ENCODE data around the gene SPAG17.

The SPAG17 gene

DNA sequence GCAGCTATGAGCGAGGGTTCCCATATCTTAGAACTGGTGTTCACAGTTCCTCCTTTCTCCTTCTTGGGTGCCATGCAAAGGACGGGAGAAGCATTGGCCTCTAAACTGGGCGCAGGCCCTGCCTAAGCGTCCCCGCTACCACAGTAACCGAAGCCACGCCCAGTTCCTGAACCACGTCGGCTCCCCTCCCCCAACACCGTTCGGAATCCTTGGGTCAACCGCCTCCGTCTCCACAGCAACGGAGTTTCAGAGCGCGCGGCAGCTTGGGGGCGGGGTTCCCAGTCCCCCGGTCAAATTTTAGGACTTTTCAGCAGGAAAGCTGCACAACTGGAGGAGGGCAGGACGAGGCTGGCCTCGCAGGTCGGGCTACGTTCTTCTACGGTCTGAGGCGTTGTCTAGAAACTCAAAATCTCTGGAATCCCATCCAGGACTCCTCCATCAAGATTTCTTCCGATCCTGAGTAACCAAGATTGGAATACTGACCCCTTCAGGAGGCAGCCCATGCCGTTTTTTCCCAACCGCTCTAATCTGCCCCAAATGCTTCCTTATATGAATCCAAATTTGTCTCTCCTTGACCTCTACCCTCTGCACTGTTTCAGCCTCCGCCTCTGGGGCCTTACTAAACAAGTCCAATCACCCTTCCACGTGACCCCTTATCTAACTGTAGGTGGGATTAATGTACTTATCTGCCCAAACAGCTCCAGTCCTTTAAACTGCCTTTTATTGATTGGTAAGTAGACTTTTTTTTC is at the start of gene SPAG17:
TSS of gene SPAG17 (minus strand) at position 145 of the 749 bp plus-strand sequence. CDS start at position 74, 71 bp downstream.
- peak; percentile 95 for DNase-seq

DNA sequence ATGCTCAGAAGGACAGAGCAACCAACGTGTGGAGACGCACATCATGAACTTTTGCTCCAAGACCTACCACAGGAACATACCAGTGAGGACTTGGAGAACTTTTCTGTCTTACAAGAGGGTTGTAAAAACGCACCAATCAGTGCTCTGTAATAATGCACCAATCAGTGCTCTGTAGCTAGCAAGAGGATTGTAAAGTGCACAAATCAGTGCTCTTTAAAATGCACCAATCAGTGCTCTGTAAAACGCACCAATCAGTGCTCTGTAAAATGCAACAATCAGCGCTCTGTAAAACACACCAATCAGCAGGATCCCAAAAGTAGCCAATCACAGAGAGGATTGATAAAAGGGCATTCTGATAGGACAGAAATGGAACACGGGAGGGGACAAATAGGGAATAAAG is 40.4 kb upstream of the SPAG17 start:
- DNase-seq, result no peak

- DNase-seq, result peak; percentile 77
These were observed 38.4 kb upstream of the SPAG17 start for GRCh38 chr1:118223426-118223825.

GRCh38 chr1:118219438-118219837 is 34.4 kb upstream of the SPAG17 start:
- DNase-seq, result no peak

DNA sequence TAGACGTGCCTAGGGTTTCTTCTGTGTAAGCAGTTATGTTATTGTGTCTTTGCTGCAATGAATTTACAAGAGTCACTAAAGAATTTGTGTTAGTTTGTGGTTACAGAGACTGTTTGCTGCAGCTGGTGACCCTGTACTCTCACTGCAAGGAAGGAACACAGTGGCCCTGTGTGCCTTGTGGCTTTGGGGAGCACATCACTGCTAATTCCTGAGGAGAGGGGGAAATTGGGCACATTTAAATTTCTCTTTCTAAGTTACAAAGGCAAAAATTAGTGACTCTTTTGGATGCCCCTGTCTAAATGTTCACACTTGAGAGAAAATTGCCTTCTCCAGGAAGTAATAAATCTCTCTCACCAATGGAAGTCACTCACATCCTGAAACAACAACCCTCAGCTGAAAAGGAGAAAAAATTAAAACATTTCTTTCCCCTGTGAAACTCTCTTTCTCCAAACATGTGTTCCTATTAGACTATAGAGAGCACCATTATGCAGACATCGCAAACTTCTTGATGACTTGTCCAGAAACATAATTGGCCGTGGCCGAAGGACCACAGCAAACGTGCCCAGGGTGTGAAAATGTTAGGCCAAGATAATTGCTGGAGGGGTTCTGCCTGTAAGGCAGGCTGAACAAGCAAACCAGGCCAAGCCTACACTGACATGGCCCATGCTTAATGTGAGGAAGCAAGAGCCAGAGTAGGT is 32.3 kb upstream of the SPAG17 start:
- DNase-seq, result no peak

DNA sequence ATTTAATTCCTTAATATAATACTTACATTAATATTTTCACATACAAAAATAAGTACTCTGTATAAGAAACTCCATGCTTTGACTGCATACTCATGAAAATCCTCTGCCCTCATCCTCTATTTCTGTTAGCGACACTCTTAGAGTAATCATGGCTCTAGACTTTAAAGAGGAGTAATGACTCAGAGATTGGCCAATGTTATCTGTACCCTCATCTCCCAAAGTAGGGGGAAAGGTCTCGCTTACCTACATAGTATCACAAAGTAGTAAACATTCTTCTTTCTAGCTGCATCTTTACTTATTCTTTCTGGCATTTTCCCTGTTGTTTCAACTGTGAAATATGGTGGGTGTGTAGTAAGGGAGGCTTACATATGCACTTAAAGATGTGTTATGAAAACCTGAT is 29.8 kb upstream of the SPAG17 start:
- no peak for DNase-seq

DNA sequence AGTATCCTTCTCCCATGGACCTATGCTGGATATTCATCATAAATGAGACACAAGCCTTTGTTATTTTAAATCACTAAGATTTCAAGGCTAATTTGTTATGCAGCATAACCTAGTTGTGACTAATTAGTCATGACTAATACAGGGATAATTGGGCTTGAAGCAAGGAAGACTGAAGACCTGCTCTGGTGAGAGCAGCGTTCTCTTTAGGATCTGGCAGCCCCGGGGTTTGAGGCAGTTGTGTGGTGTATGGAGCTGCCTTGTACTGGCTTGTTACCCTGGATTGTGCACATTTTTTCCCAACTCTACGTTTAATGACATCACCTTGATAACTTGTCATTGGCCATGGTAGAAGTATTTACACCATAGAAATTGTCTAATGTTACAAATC is 25.7 kb upstream of the SPAG17 start:
- no peak for DNase-seq

DNA sequence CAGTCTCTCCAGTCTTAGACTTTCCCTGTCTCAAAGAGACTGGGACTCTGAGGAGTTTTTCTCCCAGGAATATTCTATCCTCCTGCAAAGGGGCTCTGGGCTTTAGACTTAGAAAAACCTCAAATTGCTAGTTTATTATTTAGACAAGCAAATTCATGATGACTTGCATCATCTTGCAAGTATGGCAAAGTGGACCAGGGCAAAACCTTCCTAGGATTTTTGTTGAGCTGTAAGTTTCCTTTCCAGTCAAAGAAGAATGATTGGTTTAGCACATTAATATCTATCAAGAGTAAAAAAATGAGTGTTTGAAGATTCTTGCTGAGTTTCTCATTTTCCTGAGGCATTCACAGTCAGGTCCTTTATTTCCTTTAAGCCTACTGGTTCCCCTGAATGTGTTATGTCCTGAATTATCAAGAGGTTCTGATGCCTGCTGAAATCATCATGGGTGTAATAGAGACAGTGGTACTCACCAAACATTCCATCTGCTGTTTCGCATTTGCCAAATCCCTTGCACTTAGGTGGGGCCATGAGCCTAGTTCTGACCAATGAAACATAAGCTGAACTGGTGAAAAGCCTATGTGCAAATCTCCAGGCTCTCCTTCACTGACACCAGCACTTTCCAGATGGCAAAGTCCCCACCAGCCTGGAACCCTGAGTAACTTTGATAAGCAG is 25.2 kb upstream of the SPAG17 start:
- DNase-seq, result no peak

GRCh38 chr1:118209648-118210047 is 24.6 kb upstream of the SPAG17 start:
- DNase-seq, result no peak

- no peak for DNase-seq
These were observed 21.9 kb upstream of the SPAG17 start for GRCh38 chr1:118206966-118207365.

DNA sequence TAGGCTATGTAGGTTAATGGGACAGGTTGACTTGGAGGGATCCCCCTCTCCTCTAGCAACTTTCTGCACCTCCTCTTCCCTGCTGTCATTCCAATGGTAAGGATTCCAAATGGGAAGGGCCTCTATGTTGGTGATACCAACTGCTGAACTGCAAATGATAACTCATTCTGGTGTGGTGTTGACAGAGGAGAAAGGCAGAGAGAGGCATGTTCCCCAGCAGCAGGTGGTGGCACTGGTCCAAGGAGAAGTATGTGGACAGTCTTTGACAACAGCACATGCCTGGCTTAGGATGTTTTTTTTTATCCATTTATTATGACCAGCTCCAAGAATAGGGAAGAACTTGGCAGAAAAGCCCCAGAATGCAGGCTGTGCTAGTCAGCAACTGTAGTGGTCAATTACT is 19.6 kb upstream of the SPAG17 start:
- no peak for DNase-seq

- no peak for DNase-seq
These were observed 19.1 kb upstream of the SPAG17 start for GRCh38 chr1:118204105-118204504.

GRCh38 chr1:118202076-118202608 is 17.1 kb upstream of the SPAG17 start:
- DNase-seq, result no peak

DNA sequence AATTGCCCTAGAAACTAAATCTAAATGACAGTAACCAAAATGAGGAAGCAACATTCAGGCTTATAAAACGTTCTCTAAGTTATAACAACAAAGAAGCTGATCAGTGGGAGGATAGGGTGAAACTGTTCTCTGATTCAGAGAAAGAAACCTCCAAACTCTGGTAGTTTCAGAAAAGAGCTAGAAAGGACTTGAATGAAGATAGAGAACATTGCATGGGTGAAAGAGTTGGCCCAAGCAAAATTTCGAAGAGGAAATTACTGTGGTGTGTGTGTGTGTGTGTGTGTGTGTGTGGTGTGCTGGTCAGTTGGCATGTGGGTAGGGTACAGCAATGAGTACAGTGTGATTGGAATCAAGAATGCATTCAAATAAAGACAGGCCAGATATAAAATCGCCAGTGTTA is 16.5 kb upstream of the SPAG17 start:
- no peak for DNase-seq

DNA sequence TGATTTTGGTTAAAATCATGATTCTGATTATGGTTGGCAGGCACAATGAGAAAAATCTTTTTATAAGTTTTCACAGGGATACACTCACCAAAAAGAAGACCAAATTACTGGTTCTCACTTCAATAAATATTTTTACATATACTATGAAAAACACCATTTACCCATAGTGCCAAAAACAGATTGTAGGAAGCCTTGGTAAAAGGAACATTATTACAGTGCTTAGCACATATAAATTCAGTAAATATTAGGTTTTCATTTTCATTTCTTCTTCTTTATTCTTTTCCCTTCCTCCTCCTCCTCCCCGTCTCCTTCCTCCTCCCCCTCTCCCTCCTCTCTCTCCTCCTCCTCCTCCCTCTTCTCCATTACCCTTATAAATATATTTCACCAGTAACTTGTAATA is 15.8 kb upstream of the SPAG17 start:
- no peak for DNase-seq

DNA sequence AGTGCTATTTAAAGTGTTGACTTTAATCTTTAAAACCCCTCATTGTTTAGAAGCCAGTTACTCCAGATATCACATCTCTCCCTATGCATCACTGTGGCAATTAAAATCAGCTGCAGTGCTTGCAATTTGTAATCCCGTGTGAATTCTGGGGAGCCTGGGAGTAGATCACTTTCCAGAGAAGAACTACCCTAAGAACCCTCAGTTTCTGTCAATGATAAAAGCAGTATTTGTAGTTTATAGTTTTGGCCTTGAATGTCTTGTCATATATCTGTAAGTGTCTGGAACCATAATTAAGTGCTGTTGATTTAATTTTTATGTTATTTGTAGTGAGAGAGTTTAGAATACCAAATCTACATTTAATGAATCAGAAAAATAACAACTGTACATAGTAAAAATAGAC is 5.5 kb upstream of the SPAG17 start:
- DNase-seq, result no peak

DNA sequence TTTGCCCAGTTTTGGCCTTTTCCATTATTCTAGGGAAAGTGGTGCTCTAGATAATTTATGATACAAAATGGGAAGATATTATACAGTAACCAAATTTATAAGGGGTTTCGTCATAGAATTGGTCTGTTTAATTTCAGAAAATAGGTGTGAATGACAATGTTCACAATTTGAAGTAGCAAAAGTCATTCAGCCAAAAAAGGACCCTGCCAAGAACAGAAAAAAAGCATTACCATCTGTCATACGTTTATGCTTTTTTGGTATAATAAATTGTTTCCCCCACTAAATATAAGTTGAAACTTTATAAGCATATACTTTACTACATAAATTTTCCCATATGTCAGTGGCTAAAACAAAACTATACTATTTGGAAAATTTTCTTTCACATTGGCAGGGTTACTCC is 4.5 kb upstream of the SPAG17 start:
- no peak for DNase-seq

- no peak for DNase-seq
These were observed 3.4 kb upstream of the SPAG17 start for GRCh38 chr1:118188411-118188810.

DNA sequence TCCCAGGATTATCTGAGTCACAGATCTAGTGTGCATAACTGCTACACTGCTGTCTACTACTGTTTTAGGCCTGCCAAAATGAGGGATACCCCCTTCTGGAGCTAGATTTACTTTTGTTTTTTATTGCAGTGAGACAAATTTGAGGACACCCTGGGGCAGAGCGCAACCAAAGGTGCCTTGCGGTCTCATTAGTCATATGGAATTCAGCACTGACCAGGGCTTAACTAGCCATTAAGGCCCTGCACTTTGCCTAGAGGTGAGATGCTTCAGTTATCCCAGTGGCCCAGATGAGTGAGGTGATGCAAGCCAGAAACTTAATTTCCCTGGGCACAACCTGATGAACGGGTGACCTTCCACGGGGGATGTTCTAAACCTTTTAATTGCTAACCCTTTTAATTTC is 998 bp upstream of the SPAG17 start:
- peak; percentile 79 for DNase-seq

- no peak for DNase-seq
These were observed 317 bp downstream of the SPAG17 start for GRCh38 chr1:118184739-118185083.

DNA sequence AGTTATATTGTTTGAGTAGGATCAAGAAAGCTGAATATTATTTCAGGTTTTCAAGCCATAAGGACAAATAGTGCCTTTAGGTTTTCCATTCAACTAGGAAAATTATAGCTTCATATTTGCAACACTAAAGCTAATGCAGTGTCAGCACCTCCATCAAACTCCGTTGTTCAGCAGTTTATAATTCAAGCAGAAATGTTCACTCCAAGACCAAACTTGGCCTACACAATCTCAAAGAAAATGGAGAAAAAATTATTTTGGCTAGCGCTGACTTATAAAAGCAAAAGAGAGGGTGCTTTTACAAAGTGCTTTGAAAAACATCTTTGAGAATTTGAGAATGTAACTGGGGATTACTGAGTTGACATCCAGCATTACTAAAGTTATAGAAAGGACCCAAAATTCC is 1.4 kb downstream of the SPAG17 start:
- no peak for DNase-seq

DNA sequence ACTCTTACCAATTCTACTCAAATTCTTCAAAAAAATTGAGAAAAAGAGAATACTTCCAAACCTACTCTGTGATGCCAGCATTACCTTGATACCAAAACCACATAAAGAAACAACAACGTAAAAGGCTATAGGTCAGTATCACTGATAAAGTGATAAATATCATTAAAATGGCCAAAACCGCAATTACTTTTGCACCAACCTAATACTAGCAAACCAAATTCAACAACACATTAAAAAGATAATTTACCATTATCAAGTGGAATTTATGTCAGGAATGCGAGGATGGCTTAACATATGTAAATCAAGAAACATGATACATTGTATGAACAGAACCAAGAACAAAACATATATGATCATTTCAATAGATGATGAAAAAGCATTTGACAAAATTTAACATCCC is 7.0 kb downstream of the SPAG17 start:
- no peak for DNase-seq

- no peak for DNase-seq
These were observed 16.0 kb downstream of the SPAG17 start for GRCh38 chr1:118169016-118169415.

DNA sequence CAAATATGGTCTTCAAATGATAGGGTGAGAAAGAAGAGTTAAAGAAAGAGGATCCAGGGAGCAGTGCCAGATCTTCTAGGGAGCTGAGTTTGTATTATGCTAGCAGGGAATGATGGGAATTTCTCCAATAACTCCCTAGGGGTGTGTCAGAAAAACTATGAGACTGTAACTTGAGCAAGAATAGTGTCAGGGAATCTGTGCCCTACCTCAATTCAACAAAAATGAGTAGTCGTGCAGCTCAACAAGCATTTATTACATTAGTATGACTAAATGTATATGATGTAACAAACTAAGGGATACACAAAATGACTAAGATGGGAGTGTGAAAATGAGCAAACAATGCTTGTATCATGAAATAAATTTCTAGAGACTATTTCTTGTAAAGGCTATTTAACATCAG is 24.2 kb downstream of the SPAG17 start:
- DNase-seq, result no peak

All from islet precursor cell (in vitro differentiated cells).